DMS53 treated with DMSO at 0.1 percent for 48 hours (cell line): ENCODE results near the gene VPS13C.

Source experiments
- DNase-seq: peaks from one replicate; lab custom pipeline; 2025; ENCODE audit not compliant: unreplicated experiment; lab: John Stamatoyannopoulos, UW

VPS13C gene

GRCh38 chr15:62060113-62060895, at the start of gene VPS13C:
Gene VPS13C (minus strand): TSS chr15:62060447. CDS start chr15:62060374, 73 bp downstream.
- DNase-seq = peak; percentile 79

- no peak for DNase-seq
Measured at GRCh38 chr15:62109437-62109836, 49.2 kb upstream of the VPS13C start.

GRCh38 chr15:62108411-62108810, 48.2 kb upstream of the VPS13C start:
- DNase-seq = no peak

- peak; percentile 47 for DNase-seq
Measured at GRCh38 chr15:62107571-62108121, 47.4 kb upstream of the VPS13C start.

- DNase-seq = no peak
Measured at GRCh38 chr15:62106096-62106495, 45.8 kb upstream of the VPS13C start.

GRCh38 chr15:62105266-62105665, 45.0 kb upstream of the VPS13C start:
- no peak for DNase-seq

GRCh38 chr15:62104846-62105245, 44.6 kb upstream of the VPS13C start:
- no peak for DNase-seq

GRCh38 chr15:62104401-62104800, 44.2 kb upstream of the VPS13C start:
- no peak for DNase-seq

GRCh38 chr15:62103431-62103830, 43.2 kb upstream of the VPS13C start:
- no peak for DNase-seq

GRCh38 chr15:62099094-62099601, 38.9 kb upstream of the VPS13C start:
- peak; percentile 85 for DNase-seq

GRCh38 chr15:62094388-62094787, 34.1 kb upstream of the VPS13C start:
- DNase-seq = no peak

GRCh38 chr15:62093809-62094208, 33.6 kb upstream of the VPS13C start:
- no peak for DNase-seq

GRCh38 chr15:62090988-62091387, 30.7 kb upstream of the VPS13C start:
- no peak for DNase-seq

- no peak for DNase-seq
Measured at GRCh38 chr15:62089616-62090015, 29.4 kb upstream of the VPS13C start.

- DNase-seq = no peak
Measured at GRCh38 chr15:62088353-62088693, 28.1 kb upstream of the VPS13C start.

- peak; percentile 7 for DNase-seq
Measured at GRCh38 chr15:62087671-62088352, 27.6 kb upstream of the VPS13C start.

- no peak for DNase-seq
Measured at GRCh38 chr15:62085740-62086139, 25.5 kb upstream of the VPS13C start.

GRCh38 chr15:62083194-62084154, 23.2 kb upstream of the VPS13C start:
- no peak for DNase-seq

GRCh38 chr15:62079594-62079993, 19.3 kb upstream of the VPS13C start:
- DNase-seq = no peak

GRCh38 chr15:62075595-62076277, 15.5 kb upstream of the VPS13C start:
- DNase-seq = peak; percentile 92
